Dedifferentiated amniotic fluid mesenchymal stem cell (primary cell): ENCODE results near the gene MRTFA.
"Not testable (repeated sequence)": the region's sequence is repeated elsewhere in the genome, so short reads cannot be mapped to it uniquely, and the experiment has no call there.

Experiments used
- DNase-seq: peaks from one replicate; pipeline ENCODE4 v3.0.0-alpha.2; 2016; ENCODE audit errors: extremely low spot score

Gene MRTFA

DNA sequence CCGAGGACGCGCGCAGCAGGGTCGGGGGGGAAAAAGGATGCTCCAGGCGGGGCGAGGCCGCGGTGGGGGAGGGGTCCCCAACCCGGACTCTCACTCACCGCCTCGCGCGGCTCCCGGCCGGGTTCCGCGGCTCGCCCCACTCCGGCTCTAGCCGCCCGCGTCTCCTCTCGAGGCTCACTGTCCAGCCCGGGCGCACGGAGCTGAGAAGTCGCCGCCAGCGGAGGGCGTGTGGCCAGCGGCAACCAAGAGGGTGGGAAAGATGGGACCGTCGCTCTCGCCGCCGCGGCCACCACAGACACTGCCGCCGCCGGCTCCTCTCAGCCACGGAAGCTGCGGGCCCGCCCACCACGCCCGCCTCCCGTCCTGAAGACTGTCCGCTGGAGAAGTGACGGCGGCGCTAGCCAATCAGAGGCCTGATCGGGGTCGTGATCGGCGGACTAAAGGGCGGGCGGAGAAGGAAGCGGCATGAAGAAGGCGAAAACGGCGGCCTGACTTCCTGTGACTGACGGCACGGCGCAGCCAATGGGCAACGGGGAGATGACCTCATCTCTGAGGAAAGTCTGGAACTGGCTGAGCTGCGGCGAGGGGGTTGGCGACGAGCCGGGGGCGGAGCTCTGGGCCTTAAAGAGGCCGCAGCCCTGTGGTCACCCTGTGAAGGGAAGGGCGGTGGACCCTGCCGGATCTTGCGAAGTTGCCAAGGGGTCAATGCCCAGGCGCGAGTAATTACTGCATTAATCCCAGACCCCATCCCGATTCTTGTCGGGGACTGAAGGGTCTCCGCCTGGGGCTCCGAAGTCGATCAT, at the start of gene MRTFA:
Gene MRTFA, minus strand, starts transcription at position 340 of the 803 bp plus-strand sequence.
- peak; percentile 99 for DNase-seq

DNA sequence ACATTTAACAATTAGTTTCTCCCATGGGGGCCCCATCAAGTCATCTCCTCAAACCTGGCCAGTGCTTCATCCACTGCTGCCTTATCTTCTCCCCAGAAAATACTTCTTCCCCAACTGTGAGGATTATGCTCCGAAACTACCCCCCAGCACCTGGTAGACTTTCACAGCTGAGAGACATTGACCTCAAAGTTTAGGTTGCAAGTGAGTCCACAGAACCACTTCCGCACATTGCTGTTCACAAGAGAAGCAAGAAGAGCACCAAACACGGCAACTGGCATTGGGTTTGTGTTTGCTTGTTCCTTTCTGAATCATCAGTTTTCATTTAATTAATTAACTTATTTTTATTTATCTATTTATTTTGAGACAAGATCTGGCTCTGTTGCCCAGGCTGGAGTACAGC, 48.9 kb upstream of the MRTFA start:
- no peak for DNase-seq

DNA sequence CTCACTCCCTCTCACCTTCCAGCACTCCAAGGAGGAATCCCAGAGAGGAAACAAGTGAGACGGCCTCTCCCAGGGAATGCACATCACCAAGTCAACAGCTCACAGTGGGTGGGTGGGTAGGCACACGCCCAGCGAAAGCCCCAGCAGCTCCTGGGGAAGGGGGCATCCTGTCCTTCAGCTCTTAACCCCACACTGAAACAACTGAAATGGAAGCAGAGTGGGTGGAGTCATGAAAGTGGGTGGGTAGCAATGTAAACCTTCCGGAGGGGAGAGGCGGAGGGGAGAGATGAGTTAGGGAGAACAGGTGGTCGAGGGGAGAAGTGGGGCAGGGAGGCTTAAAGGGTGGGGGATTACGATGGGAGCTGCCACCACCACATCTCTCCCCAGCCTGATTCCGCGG, 48.2 kb upstream of the MRTFA start:
- no peak for DNase-seq

DNA sequence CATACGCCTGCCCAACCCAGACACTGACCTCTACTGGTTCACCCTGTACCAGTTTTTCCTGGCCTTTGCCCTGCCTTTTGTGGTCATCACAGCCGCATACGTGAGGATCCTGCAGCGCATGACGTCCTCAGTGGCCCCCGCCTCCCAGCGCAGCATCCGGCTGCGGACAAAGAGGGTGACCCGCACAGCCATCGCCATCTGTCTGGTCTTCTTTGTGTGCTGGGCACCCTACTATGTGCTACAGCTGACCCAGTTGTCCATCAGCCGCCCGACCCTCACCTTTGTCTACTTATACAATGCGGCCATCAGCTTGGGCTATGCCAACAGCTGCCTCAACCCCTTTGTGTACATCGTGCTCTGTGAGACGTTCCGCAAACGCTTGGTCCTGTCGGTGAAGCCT, 44.9 kb upstream of the MRTFA start:
- no peak for DNase-seq

DNA sequence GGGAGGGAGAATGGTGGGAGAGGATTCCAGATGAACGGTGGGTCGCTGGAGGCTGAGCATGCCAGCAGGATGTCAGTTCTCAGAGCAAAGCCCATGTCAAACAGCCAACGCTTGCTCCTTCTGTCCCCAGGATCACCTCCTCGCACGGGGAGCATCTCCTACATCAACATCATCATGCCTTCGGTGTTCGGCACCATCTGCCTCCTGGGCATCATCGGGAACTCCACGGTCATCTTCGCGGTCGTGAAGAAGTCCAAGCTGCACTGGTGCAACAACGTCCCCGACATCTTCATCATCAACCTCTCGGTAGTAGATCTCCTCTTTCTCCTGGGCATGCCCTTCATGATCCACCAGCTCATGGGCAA, 44.3 kb upstream of the MRTFA start:
- no peak for DNase-seq

DNA sequence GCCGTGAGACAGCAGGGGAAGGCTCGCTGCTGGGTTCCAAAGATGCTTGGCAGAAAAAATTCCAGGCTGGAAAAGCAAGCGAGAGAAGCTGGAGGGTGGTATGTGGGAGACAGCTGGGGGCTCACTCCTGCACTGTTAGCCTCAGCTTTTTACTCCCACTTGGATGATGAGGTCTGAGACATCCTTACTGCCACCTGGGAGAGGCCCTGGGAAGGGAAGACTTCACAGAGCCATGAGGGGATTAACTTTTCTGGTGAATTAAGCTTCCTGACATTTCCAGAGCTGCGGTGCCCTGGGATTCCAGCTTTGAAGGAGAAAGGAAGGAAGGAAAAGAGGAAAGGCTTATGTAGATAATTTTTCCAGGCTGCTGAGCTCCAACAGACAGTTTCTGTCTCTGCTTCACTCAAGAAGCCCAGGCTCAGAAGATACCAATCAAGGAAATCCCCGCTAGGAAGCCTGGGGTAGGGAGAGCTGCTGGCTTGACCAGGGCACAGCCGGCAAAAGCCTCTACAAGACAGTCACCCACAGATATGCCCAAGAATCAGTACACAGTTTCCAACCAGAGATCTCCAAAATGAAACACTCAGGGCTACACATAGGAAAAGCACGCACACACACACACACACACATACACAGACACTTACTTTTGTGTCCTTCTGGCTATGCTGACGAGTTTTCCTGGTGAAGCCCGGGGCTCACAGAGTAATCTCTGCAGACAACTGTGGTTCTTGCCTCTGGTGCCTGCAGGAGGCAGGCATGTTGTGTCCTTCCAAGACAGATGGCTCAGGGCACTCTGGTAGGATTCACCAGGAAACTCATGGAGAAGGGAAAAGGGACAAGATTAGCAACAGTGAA, 43.7 kb upstream of the MRTFA start:
- no peak for DNase-seq

DNA sequence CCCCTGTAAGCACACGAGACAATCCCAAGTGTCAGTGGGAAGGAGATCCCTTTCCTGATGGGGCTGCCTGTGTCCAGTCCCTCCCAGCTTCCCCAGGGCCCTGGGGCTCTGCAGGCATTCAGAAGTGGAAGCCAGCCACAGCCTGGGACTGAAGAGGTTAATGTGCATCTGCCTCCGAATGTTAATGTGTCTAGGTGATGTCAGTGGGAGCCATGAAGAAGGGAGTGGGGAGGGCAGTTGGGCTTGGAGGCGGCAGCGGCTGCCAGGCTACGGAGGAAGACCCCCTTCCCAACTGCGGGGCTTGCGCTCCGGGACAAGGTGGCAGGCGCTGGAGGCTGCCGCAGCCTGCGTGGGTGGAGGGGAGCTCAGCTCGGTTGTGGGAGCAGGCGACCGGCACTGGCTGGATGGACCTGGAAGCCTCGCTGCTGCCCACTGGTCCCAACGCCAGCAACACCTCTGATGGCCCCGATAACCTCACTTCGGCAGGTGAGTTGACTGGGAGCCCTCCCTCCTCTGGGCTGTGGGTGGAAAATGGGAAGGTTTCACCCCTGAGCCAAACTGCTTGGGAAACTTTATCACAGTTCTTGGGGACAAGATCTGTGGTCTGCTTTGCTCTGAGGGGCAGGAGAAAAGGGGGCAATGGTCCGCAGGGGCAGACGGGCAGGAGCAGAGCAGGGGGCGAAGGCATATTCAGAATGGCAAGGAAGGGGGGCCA, 42.9 kb upstream of the MRTFA start, which contains the start of gene MCHR1:
Gene MCHR1, plus strand, starts transcription at position 236 of the 715 bp plus-strand sequence. Its CDS starts 169 bp downstream, at position 405.
- no peak for DNase-seq

DNA sequence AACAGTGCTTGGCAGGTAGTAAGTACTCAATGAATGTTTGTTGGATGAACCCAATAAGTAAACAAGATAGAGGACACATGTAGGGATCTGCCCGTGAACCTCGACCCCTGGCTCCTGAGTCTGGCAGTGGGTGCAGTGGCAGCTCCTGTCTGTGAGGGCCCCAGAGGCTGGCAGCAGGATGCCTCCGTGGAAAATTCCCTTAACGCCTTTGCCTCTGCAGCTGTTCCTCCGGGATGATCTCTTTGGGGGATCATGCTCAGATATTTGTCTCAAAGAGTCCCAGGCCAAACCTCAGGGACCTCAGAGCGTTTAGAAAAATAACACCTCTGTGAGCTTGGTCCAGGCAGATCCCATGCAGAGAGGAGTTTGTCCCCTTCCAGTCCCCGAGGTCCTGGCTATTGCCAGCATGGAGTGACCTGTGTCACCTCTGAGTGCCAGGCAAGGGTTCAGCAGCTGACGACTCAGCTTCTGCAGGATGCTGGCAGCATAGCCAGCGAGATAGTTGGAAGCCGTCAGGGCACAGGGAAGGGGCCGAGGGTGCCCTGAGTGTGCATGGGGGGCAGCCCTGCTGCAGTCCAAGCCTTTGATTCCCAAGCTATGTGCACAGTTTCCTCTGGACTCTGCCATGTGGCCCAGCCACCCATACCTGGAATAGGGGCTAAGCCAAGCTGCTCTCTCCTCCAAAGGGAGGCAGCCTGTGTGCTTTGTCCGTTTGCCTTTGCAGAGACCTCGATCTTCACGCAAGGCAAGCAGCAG, 42.2 kb upstream of the MRTFA start:
- DNase-seq = no peak

DNA sequence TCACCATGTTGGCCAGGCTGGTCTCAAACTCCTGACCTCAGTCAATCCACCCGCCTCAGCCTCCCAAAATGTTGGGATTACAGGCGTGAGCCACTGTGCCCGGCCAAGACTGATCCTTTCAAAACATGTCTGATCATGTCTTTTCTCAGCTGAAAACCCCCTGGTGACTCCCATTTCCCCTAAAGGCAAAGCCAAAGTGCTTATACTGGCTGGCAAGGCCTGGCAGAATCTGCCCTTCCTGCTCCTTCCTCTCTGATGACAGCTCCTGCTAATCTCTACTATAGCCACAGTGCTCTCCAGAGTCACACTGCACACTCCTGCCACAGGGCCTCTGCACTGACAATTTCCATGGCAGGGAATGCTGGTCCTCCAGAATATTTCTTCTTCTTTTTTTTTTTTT, 40.1 kb upstream of the MRTFA start:
- DNase-seq = no peak

DNA sequence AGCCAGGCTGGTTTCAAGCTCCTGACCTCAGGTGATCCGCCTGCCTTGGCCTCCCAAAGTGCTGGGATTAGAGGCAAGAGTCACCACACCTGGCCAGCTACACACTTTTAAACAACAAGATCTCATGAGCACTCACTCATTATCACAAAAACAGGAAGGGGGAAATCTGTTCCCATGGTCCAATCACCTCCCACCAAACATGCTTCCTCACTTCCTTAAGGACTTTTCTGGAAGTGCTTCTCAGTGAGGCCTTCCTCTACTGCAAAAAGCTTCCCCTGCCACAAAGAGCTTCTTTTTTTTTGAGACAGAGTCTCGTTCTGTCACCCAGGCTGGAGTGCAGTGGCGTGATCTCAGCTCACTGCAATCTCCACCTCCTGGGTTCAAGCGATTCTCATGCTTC, 39.6 kb upstream of the MRTFA start:
- not testable (repeated sequence) for DNase-seq

DNA sequence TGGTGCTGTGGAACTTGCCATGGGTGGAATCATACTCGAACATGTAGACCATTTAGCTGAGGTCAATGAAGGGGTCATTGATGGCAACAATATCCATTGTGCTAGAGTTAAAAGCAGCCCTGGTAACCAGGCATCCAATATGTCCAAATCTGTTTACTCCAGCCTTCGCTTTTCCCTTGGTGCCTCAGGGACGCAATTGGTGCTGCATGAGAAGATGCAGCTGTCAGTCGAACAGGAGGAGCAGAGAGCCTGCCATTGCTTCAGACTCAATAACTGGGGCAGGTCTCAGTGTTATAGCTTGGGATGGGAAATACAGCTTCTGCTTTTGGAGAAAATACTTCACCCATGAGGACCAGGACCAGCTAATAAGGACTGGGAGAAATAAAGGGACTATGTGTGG, 37.8 kb upstream of the MRTFA start:
- DNase-seq = no peak

DNA sequence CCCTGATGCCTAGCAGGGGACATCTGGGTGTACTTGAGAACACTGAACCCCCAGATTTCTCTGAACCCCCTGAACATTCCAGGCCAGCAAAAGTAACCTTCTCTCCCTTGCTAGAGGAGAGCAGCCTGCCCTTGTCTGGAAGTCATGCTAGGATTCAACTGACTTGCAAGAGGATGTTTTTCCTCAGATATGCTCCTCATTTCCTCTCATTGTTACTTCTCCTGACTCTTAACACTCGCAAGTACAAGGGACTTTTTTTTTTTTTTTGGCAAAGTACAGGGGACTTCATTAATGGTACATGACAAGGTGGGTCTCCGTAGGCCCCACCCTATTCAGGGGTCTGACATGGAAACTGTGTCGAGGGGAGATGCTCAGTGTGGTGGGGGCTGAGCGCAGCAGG, 36.5 kb upstream of the MRTFA start:
- DNase-seq = no peak

DNA sequence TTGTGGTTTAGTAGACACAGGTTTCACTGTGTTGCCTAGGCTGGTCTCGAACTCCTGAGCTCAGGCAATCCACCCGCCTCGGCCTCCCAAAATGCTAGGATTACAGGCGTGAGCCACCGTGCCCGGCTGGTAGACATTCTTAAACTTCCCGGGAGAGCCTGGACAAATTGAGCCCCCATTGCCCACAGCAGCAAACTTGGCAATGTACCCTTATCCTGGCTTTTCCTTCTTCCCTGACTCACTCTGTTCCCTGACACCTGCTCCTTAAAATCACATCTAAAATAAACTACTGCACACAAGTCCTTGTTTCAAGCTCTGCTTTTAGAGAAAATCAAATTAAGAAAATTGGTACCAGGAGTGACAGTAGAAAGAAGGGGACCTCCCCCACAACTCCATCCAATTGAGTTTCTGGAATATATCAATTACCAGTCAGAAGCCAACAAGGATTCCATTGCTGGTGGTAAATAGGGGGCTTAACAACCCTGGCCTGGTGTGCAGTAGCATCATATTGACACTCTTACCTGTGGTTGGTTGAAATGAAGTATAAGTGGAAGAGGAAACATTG, 35.4 kb upstream of the MRTFA start:
- no peak for DNase-seq

DNA sequence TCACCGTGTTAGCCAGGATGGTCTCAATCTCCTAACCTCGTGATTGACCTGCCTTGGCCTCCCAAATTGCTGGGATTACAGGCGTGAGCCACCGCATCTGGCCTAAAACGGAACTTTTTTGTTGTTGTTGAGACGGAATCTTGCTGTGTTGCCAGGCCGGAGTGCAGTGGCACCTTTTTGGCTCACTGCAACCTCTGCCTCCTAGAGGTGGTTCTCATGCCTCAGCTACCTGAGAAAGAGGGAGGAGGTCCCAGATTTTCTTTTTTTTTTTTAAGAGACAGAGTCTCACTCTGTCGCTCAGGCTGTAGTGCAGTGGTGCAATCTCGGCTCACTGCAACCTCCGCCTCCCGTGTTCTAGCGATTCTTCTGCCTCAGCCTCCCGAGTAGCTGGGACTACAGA, 34.9 kb upstream of the MRTFA start:
- DNase-seq = no peak

DNA sequence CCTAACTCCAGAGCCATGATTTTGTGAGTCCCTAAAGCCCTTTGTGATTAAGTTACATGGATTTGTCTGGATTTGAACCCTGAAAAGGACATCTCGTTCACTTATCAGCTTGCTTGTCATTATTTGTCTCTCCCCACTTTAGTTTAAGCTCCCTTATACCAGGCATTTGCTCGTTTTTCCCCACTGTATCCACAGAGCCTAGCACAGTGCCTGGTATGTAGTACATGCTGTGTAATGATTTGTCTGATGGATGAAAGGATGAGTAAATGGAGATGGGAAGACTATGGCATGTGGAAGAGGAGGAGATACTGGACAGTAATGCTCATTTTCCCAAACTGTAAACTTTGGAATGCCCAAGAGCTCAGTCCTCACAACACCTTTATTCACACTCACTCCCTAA, 33.5 kb upstream of the MRTFA start:
- DNase-seq = no peak

DNA sequence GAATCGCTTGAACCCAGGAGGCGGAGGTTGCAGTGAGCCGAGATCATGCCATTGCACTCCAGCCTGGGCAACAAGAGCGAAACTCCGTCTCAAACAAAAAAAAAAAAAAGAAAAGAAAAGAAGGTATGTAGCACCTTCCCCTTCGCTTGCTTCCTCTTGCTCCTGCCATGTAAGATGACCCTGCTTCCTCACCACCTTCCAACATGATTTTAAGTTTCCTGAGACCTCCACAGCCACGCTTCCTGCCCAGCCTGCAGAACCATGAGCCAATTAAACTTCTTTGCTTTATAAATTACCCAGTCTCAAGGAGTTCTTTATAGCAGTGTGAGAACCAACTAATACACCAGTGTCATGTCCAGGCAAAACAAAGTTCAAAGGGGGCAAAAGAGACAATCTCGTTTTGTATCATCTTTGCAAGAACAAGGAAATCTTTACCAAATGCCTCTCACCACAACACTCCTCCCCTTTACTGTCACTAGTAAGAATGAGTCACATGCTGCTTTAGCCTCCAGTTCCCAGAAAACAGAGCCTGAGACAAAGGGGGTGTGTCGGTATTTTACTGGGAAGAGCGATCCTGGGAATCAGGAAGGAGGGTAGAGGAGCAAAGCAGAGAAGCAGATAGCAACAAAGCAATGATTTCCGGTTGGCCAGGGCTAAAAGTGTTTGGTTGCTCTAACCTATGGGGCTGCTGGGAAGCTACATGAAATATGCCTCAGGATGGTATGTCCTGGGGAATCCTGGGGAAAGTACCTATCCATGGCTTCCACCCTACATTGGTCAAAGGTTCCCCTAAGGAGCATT, 32.3 kb upstream of the MRTFA start:
- DNase-seq = no peak

DNA sequence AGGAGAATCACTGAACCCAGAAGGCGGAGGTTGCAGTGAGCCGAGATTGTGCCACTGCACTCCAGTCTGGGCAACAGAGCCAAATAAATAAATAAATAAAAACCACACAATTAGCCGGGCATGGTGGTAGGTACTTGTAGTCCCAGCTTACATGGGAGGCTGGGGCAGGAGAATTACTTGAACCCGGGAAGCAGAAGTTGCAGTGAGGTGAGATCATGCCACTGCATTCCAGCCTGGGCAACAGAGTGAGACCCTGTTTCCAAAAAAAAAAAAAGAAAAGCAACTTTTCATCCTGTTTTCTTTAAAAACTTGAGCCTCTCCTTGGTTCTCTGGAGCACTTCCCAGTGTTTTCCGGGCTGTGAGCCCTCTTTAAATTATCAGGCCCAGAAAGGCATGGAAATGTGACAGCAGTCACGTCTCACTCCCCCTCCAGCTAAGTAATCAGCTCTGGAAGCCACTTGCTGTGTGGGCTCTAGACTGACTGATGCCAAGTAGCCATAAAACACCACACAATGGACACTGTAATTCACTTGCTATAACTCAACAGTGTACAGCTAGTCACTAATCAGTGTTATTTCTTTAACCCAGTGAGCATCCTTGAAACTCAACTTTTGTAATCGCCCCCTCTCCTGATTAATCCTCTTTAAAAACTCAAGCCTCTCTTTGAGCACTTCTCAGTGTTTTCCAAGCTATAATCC, 29.8 kb upstream of the MRTFA start:
- DNase-seq = no peak

DNA sequence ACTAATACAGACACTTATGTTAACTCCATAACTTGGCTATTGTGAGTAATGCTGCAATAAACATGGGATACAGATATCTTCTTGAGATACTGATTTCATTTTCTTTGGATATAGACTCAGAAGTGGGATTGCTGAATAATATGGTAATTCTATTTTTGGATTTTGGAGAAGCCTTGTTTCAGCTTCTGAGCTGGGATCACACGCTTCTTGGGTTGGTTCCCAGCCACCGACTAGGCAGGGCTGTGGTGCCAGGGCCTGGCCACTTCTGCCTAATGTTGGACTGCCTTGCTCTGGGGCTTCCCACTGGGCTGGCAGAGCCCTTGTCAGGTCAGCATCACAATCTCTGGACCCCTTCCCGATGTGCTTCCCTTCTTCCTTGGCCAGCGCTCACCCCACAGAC, 28.8 kb upstream of the MRTFA start:
- peak; percentile 43 for DNase-seq

DNA sequence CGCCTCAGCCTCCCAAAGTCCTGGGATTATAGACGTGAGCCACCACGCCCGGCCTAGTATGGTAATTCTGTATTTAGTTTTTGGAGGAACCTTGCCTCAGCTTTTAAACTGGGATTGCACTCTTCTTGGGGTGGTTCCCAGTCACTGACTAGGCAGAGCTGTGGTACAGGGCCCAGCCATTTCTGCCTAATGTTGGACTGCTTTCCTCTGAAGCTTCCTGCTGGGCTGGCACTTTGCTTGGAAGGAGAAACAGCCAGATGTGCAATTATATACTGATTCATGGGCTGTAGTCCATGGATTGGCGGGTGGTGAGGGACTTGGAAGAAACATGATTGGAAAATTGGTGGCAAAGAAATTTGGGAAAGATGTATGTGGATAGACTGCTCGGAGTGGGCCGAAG, 25.2 kb upstream of the MRTFA start:
- no peak for DNase-seq

DNA sequence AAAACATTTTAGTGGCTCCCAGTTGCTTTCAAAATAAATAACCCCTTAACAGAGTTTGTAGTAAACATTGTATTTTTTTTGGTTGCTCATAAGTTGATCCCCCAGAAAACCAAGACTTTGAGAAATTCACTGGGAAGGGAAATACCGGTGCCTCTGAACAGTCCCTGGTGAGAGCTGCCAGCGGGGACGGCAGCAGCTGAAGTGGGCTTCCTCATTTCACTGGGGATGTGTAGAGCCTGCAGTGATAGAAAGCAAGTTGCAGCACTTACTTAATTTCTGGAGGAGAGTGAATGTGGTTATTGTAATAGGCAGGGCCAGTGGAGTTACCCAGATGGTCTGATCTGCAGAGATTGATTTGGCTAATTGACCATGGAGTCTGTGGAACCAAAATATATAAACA, 24.2 kb upstream of the MRTFA start:
- no peak for DNase-seq
